GM21367 (cell line): ENCODE data around the gene CLCN5.

ENCODE experiments used
- ATAC-seq: cut with Tn5 transposase; IDR thresholded peaks from one replicate; pipeline ENCODE4 v1.9.1; 2021; ENCODE audit not compliant: unreplicated experiment

The CLCN5 gene

GRCh38 chrX:50075630-50076339 lies 153.4 kb downstream of the CLCN5 start:
- ATAC-seq: no peak

GRCh38 chrX:50081282-50081889 lies 159.0 kb downstream of the CLCN5 start:
- no peak for ATAC-seq

GRCh38 chrX:50082741-50083140 lies 160.3 kb downstream of the CLCN5 start:
- ATAC-seq: no peak

GRCh38 chrX:50088645-50089044 lies 166.2 kb downstream of the CLCN5 start:
- no peak for ATAC-seq

- ATAC-seq: no peak
These were observed 171.2 kb downstream of the CLCN5 start for GRCh38 chrX:50093625-50094024.

- no peak for ATAC-seq
These were observed 174.7 kb downstream of the CLCN5 start for GRCh38 chrX:50097071-50097470.

- no peak for ATAC-seq
These were observed 175.8 kb downstream of the CLCN5 start for GRCh38 chrX:50098241-50098640.

- ATAC-seq: no peak
These were observed 176.4 kb downstream of the CLCN5 start for GRCh38 chrX:50098749-50099148.

- no peak for ATAC-seq
These were observed 176.9 kb downstream of the CLCN5 start for GRCh38 chrX:50099331-50099730.

GRCh38 chrX:50100188-50100587 lies 177.8 kb downstream of the CLCN5 start:
- ATAC-seq: no peak

GRCh38 chrX:50103176-50103575 lies 180.8 kb downstream of the CLCN5 start:
- ATAC-seq: no peak

GRCh38 chrX:50103866-50104566 lies 181.6 kb downstream of the CLCN5 start:
- no peak for ATAC-seq

- ATAC-seq: no peak
These were observed 183.8 kb downstream of the CLCN5 start for GRCh38 chrX:50106051-50106675.

GRCh38 chrX:50107470-50107869 lies 185.1 kb downstream of the CLCN5 start:
- no peak for ATAC-seq

GRCh38 chrX:50108264-50108663 lies 185.9 kb downstream of the CLCN5 start:
- no peak for ATAC-seq

- no peak for ATAC-seq
These were observed 189.3 kb downstream of the CLCN5 start for GRCh38 chrX:50111742-50112141.

GRCh38 chrX:50114113-50114512 lies 191.7 kb downstream of the CLCN5 start:
- no peak for ATAC-seq

- ATAC-seq: no peak
These were observed 193.6 kb downstream of the CLCN5 start for GRCh38 chrX:50115973-50116372.

- no peak for ATAC-seq
These were observed 195.1 kb downstream of the CLCN5 start for GRCh38 chrX:50117476-50117875.

GRCh38 chrX:50125480-50125879 lies 203.1 kb downstream of the CLCN5 start:
- ATAC-seq: no peak

GRCh38 chrX:50147972-50148371 lies 225.6 kb downstream of the CLCN5 start:
- no peak for ATAC-seq
